Thoracic aorta (tissue), 2 donors: ENCODE results near the gene MFAP5. TPM values are rescaled to one million over a fixed set of nuclear protein-coding genes. Genes with fewer than 3 reads are reported as not detected.
A peak's percentile ranks its signal among the peaks of the same experiment; 100 is the strongest.

Source experiments
- ATAC-seq: fragments of 150-250 bp; one replicate; pipeline ENCODE4 v1.8.0; 2017; ENCODE audit warnings: low read depth; ENCODE audit not compliant: insufficient number of reproducible peaks, low FRiP score
- DNase-seq: peaks from one replicate; pipeline ENCODE4 v3.0.0-alpha.2; 2020; ENCODE audit warnings: low spot score
- H3K27ac ChIP-seq, 2 donors: fragments of 200-600 bp; sonication (generic); 1 replicate in 1 of 2; 2 replicates in 1 of 2; pipeline ENCODE4 v1.5.1; 2016; ENCODE audit warnings: mild to moderate bottlenecking in 2 of 2, moderate library complexity in 2 of 2
- H3K27me3 ChIP-seq: fragments of 200-600 bp; sonication (generic); replicated peaks from 2 replicates; pipeline ENCODE4 v1.6.0; 2016; ENCODE audit warnings: mild to moderate bottlenecking; ENCODE audit not compliant: insufficient read depth
- H3K36me3 ChIP-seq: fragments of 200-600 bp; sonication (generic); one replicate; pipeline ENCODE4 v1.5.1; 2016
- H3K4me1 ChIP-seq, 2 donors: fragments of 200-600 bp; sonication (generic); 1 replicate in 1 of 2; 2 replicates in 1 of 2; pipeline versions ENCODE4 v1.5.1 to v1.6.0; 2016; ENCODE audit warnings: low read depth in 2 of 2, mild to moderate bottlenecking in 1 of 2; ENCODE audit not compliant: control insufficient read depth in 1 of 2
- H3K4me3 ChIP-seq: fragments of 200-600 bp; sonication (generic); 2 replicates; pipeline ENCODE4 v1.5.1; 2016; ENCODE audit warnings: mild to moderate bottlenecking
- H3K9me3 ChIP-seq: fragments of 200-600 bp; sonication (generic); 2 replicates; pipeline ENCODE4 v1.5.1; 2016
- total RNA-seq, 2 donors: library from RNA; depleted of rRNA; stranded (reverse); fragments of >200 nt; gene quantifications; one replicate each; pipeline versions ENCODE4 v1.1.0 to v1.2.3, GENCODE V29; 2016
- TF ChIP-seq, protein P1 (sequence below): fragments of 200-600 bp; sonication (generic); IDR thresholded peaks from one replicate; pipeline ENCODE4 v1.5.1; 2019; ENCODE audit warnings: antibody characterized with exemption

Gene MFAP5, protein sequence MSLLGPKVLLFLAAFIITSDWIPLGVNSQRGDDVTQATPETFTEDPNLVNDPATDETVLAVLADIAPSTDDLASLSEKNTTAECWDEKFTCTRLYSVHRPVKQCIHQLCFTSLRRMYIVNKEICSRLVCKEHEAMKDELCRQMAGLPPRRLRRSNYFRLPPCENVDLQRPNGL
- 100 to 1,000 TPM; 158 to 186 TPM for total RNA-seq

GRCh38 chr12:8662593-8662992, at the start of gene MFAP5:
Gene MFAP5, minus strand, starts transcription at chr12:8662826. Its CDS starts 722 bp downstream, at chr12:8662104.
- Histone ChIP-seq H3K27me3 (no peaks in the 10 kb centered on the region), H3K27ac (no peak within 1 kb of the TSS), H3K9me3 (no peaks in the 10 kb centered on the region), H3K4me3 (no peak within 1 kb of the TSS), H3K4me1 (no peaks in the 10 kb centered on the region), H3K36me3 (no peaks in the 10 kb centered on the region)
- TF ChIP-seq, protein P1, sequence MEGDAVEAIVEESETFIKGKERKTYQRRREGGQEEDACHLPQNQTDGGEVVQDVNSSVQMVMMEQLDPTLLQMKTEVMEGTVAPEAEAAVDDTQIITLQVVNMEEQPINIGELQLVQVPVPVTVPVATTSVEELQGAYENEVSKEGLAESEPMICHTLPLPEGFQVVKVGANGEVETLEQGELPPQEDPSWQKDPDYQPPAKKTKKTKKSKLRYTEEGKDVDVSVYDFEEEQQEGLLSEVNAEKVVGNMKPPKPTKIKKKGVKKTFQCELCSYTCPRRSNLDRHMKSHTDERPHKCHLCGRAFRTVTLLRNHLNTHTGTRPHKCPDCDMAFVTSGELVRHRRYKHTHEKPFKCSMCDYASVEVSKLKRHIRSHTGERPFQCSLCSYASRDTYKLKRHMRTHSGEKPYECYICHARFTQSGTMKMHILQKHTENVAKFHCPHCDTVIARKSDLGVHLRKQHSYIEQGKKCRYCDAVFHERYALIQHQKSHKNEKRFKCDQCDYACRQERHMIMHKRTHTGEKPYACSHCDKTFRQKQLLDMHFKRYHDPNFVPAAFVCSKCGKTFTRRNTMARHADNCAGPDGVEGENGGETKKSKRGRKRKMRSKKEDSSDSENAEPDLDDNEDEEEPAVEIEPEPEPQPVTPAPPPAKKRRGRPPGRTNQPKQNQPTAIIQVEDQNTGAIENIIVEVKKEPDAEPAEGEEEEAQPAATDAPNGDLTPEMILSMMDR: no peak
- ATAC-seq (no peak), DNase-seq (no peak)

DNA sequence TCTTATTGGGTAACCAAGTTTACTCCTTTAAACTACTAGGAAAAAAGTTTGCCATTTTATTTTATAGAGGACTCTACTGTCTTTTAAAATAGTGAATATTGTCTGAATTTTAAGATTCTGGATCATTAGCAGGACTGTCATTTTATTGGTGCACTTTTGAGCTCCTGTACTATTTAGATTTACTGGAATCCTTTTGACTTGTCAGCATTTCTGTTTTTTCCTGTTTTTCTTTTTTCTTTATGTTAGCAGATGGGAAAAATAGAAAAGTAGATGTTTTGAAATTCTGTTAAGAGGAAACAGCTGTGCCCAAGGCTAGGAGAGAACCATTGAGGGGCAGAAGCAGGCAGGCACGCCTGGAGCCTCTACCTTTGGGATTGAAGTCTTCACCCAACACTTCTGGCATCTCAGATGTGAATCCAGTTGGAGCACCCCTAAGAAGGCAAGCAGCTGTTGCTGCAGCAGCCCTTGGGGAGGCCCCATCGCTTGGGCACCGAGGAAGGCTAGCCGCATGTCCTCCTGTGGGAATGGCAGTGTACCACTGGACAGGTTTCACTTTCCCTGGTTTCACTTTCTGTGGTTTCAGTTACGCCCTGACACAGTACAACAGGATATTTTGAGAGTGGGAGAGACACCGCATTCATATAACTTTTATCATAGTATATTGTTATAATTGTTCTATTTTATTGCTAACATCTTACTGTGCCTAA, 46.7 kb upstream of the MFAP5 start:
- ATAC-seq: no peak
- DNase-seq: no peak
- Histone ChIP-seq H3K36me3 (no peaks in the 10 kb centered on the region), H3K4me3 (peak overlapping the region; percentile 70), H3K4me1 (peaks cover 26 to 80% of the 10 kb centered on the region in 2 donors), H3K27me3 (no peaks in the 10 kb centered on the region), H3K9me3 (no peaks in the 10 kb centered on the region), H3K27ac (peak overlapping the region; percentile 22 to 75)
- TF ChIP-seq, protein P1: no peak

DNA sequence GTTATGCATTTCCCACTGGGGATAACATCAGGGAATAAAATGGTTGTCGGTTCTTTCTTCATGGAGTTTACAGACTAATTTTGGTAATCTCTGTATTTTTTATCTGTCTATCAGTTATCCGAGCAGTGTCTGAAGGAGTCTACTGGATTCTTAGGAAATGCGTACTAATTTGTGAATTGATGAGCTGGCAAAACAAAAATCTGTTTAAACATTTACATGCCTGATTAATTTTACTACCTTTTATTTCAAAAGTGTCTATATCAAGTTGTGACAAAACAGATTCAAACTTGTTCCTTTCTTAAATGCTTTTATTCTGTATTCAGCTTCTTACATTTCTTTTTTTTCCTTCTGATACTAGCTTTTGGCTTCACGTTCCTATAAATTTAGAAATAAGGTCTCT, 39.5 kb upstream of the MFAP5 start:
- peaks cover 20 to 61% of the 10 kb centered on the region in 2 donors for H3K4me1 ChIP-seq
- DNase-seq (no peak), ATAC-seq (no peak)
- H3K4me3 ChIP-seq: peak overlapping the region; percentile 99
- H3K27me3 ChIP-seq: no peaks in the 10 kb centered on the region
- H3K9me3 ChIP-seq: no peaks in the 10 kb centered on the region
- TF ChIP-seq, protein P1: no peak
- no peaks in the 10 kb centered on the region for H3K36me3 ChIP-seq
- peak overlapping the region; percentile 99 for H3K27ac ChIP-seq

DNA sequence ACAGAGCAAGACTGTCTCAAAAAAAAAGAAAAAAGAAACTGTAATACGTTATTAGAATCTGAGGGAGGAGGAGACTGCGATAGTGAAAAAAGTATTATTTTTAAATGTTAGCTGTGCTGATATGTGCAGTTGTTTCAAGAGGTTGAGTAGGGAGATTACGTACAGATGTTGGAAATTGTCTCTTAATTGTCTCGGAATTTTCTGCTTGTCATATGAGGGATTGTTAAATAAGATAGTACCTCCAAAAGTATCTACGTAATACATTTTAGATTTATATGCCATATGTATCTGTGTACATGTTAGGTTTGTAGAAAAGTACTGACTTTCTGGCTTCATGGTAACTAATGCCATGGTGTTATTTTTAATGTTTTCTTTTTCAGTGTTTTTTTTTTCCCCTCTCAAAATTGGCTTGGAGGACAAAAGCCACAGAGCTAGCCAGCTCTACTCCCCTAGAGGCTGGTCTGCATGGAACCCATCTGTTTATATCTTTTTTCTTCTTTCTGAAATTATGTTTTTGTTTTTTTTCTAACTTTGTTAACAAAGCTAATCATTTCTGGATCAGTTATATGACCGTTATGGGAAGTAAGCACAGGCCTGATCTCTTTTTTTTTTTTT, 38.5 kb upstream of the MFAP5 start:
- Histone ChIP-seq H3K9me3 (no peaks in the 10 kb centered on the region), H3K36me3 (no peaks in the 10 kb centered on the region), H3K4me3 (peak overlapping the region; percentile 99), H3K4me1 (peaks cover 20 to 57% of the 10 kb centered on the region in 2 donors), H3K27ac (peak overlapping the region; percentile 99), H3K27me3 (no peaks in the 10 kb centered on the region)
- TF ChIP-seq, protein P1: peak; percentile 24
- ATAC-seq: no peak
- DNase-seq: no peak

DNA sequence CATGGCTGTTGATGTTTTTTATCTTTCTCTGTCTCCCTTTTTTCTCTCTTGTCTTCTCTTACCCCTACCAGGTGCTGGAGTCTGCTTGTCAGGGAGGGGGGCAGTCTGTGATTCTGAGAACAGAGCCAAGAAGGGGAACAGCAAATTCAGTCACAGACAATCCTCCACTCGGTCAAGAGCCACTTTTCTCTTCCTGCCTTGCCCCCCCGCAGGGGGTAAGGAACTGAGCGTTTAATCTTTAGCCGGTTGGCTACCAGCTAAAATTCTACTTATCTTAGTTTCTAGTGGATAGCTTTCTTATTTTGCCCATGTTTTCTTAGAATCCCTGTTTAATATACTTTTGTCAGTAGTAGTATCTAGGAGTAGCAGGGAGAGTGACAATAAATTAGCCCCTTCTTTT, 37.1 kb upstream of the MFAP5 start:
- Histone ChIP-seq H3K27me3 (no peaks in the 10 kb centered on the region), H3K27ac (peak overlapping the region; percentile 99), H3K4me3 (peak overlapping the region; percentile 99), H3K9me3 (no peaks in the 10 kb centered on the region), H3K36me3 (no peaks in the 10 kb centered on the region), H3K4me1 (peaks cover 20 to 53% of the 10 kb centered on the region in 2 donors)
- TF ChIP-seq, protein P1: no peak
- no peak for DNase-seq
- ATAC-seq: no peak
